Islet of Langerhans (tissue), 1 donor: ENCODE data around the gene CFAP126.
"Not testable (repeated sequence)": the region's sequence is repeated elsewhere in the genome, so short reads cannot be mapped to it uniquely, and the experiment has no call there.

ENCODE experiments used
- FAIRE-seq: peaks from one replicate; lab custom pipeline; 2011; peaks lifted over from hg19 to GRCh38; lab: Jason Lieb, UNC

The CFAP126 gene

DNA sequence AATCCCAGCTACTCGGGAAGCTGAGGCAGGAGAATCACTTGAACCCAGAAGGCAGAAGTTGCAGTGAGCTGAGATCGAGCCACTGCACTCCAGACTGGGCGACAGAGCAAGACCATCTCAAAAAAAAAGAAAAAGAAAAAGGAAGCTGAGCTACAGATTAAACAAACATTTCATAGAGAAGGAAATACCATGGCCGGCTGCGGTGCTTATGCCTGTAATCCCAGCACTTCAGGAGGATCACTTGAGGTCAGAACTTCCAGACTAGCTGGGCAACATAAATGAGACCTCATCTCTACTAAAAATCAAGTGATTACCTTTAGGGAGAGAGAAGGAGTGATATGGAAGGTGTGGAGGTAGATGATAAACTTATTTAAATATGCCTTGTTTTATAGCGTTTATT, 14.0 kb upstream of the CFAP126 start:
- FAIRE-seq: no peak

DNA sequence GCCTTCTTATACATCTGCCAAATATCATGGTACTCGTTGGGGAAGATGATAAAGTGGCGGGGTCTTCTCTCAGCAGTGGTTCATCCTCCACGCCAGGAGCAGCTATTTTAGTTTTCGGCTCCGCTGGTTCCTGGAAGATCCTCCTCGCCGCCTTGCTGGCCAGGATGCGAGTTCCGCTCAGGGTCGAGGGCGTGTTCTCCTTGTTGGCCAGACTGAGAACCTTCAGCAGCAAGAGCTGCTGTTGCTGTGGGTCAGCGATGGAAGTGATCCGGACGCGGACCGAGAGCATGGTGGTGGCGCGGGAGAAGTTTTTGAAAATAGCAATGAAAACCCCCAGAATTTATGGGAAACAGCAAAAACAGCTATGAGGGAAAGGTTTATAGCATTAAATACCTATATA, 11.4 kb upstream of the CFAP126 start:
- no peak for FAIRE-seq

DNA sequence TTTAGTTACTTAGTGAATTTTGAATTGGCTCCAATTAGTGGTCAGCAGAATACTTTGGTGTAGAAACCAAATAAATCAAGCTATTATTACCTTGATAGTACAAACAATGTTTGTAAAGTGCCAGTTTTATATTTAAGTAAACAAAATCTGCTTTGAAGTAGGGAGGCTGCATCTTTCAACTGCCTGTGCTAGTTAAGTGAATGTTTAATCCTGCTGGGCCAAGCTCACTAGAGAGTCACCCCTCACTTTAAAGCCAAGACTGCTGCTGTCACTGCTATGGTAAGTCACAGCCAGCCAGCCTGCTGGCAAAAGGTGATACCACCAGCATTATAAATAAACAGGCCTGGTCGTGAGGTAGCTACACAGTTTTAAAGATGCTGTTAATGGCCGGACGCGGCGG, 10.3 kb upstream of the CFAP126 start:
- no peak for FAIRE-seq

DNA sequence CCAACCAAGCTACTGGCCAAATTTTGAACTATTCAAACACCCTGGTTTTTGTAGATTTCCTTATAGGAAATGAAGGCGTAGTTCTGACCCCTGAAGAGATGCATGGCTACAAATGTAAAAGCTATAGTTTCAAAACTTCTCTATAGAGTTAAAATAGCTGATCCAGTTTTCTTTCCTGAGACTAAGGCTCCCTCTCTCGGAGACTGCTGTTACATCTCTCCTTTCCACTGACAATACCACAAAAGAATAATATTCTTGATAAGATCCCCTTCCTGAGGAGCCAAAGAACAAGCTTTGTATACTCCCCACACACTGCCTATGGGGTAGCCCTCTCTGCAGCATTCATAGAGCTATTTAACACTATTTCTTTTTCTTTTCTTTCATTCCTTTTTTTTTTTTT, 6.7 kb upstream of the CFAP126 start:
- no peak for FAIRE-seq

DNA sequence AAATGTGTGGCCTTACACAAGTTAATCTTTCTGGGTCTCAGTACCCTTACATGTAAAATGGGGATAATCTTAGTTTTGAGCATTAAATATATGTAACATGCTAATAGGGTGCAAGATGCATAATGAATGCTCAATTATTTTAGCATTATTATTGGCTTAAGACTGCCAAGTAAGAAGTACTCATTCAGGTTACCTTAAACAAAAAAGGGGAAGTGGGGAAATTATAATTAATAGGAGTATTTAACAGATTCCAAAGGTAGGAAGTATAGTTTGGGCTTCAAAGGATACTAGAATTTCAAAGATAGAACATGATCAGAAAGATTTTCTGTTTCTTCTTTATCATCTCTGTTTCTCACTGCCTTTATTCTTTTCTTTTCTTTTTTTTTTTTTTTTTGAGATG, 5.8 kb upstream of the CFAP126 start:
- no peak for FAIRE-seq

DNA sequence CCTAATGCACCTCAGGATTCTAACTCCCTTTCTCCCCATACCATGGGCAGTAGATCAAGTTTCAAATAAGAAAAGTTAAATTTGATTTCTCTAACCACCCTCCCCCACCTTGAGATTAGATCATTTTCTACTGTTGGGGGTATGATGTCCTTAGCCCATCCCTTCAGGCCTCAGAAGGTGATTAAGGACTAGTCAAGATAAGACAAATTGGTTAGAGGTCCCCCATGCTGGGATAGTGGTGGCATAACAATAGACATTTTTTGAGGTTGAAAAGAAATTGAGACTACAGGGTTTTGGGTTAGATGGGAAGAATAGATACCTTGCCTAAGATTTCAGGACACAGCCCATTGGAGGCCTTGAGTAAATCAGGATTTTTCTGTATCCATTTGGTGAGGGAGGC, 2.5 kb downstream of the CFAP126 start:
- no peak for FAIRE-seq

DNA sequence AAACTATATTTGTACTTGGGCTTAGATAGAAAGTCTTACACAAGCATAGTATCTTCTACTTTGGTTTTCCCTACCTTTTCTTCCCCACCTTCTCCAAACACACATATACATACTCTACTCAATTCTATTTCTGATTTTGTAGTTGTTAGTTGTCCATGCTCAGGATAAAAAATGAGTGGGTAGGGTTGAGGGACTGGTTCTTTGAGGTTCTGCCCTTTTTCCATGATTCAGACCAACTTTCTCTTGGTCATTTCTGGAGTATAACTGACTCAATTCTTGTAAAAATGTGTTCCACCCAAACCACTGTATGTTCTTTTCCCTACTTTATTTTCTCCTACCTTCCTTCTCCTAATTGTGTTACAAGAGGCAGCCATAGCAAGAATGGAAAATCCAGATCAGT, 3.3 kb downstream of the CFAP126 start:
- no peak for FAIRE-seq

DNA sequence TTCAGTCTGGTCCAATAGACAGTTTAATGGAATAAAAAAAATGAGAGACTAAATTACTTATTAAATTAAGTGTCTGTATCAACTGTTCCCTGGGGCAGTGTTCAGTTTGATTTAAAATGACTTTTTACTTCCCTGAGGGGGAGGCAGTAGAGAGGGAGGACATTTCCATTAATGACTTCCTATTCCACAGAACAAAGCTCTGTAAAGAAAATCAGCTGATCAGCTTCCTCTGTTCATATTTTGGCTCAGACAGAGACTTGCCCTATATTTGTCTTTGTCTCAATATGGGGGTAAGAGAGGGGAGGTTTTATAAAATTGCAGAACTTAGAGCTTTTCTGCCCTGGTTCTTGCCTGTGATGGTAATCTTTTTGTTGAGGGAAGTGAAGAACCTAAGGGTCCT, 8.4 kb downstream of the CFAP126 start:
- no peak for FAIRE-seq

DNA sequence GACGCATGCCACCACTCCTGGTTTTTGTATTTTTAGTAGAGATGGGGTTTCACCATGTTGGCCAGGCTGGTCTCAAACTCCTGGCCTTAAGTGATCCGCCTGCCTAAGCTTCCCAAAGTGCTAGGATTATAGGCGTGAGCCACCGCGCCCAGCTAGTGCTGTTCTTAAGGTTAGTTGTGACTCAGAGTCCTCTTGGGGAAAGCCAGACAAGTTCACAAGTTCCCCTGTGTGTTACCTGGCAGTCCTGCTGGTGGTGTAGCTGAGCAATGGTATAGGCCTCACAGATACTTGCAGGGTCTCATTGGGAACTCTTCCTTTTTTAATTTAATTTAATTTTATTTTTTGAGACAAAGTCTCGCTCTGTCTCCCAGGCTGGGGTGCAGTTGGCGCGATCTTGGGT, 10.6 kb downstream of the CFAP126 start:
- no peak for FAIRE-seq

DNA sequence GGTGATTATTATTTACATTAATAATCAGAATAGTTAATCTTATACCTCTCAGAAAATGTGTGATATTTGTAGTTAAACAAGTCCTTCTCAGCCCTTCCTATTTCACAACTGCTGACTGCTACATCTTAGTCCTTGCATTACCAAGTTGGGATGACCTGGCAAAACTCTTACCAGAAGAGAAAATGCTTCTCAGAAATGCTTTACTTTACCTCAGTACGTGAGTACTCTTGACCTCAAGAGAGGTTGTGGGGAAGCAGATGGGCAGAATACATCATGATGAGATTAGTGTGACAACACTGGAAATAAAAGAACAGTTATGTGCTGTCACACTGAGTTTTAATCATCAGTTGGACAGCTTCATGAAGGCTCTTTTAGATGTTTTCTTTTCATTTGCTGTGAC, 16.2 kb downstream of the CFAP126 start:
- no peak for FAIRE-seq

DNA sequence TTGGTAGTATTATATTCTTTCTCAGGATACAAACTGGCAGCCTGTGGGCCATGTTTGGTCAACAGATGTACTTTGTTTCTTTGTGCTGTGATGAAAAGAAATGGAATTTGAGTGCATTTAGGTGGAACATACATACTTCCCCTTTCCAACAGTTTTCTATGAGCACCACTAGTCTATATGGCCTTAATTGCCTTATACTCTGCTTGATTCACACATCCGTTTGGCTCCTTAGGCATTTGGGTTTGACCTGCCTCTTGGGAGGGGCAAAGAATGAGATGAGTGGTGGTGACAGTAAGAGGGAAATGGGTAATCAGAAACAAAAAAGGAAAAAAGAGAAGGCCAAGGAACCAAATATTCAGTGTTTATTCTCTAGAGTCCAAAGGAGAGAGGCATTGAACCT, 17.0 kb downstream of the CFAP126 start:
- no peak for FAIRE-seq

DNA sequence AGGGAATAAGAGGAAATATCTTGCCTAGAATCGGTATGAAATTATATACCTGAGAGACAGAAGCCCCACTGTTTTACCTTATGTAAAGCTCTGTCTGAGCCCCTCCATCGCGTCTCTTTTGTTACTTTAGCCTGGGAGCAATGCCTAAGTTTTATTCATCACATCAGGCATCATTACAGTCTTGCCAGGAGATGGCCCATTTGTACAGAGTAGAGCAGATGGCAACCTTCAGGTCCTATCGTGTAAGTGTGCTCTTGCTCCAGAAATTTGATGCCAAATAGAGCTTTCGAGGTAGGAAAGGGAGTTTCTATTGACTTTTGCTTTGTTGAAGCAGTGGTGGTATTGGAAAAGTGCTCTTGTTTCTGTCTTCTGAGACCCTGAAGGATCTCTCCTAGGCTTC, 24.9 kb downstream of the CFAP126 start:
- FAIRE-seq: no peak

DNA sequence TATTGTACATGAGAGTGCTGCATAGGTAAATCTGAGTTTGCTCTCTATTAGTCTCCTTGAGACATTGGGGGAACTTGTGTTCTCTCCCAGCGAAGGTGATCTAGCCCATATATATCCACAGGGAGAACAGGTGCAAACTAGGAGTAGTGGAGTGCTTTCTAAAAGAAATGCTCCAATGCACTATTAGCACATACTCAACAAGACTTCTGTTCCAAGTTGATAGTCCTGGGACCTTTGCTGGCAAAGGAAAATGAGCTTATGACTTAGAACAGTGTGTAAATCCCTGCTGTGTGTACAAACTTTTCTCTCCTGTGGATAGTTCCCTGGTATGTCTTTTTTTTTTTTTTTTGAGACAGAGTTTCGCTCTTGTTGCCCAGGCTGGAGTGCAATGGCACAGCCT, 25.5 kb downstream of the CFAP126 start:
- FAIRE-seq: no peak

DNA sequence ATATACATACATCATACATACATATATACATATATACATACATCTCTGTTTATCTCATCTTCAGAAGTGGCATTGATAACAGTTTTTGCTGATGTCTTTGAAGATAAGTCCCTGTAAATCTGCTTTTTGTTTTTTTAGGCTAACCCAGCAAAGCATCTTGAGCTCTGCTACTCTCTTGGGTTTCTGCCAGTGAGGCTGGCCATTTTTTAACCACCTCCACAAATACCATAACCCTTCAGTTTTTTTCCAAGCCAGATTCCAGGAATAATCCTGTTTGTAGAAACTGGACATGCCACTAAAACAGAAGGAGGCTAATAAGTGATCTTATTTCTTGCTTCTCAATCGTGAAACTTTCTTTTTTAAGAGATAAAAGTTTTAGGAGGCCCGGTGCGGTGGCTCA, 31.9 kb downstream of the CFAP126 start:
- FAIRE-seq: no peak

DNA sequence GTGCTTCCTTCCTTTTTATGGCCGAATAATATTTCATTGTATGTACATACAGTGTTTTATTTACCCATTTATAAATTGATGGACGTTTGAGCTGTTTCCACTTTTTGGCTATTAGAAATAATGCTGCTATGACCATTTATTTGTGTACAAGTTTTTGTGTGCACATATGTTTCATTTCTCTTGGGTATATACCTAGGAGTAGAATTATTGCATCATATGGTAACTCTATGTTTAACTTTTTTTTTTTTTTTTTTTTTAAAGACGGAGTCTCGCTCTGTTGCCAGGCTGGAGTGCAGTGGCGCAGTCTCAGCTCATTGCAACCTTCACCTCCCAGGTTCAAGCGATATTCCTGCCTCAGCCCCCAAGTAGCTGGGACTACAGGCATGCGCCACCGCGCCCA, 34.5 kb downstream of the CFAP126 start:
- no peak for FAIRE-seq

DNA sequence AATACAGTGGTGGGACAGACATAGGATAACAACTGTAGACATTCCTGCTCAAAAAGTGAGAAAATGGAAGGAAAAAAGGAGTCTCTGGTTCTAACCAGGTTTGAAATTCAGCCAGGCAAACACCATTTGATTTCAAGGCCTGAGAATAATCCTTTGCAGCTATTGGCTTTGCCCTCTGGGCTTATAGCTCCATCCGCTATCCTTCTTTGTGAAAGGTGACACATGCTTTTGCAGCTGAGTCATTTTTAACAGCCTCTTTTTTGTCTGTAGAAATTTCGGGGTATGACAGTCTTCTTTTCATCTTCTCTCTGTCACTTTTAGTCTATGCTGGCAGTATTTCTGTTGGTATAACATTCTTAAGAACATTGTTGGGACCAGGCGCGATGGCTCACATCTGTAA, 37.3 kb downstream of the CFAP126 start:
- no peak for FAIRE-seq

DNA sequence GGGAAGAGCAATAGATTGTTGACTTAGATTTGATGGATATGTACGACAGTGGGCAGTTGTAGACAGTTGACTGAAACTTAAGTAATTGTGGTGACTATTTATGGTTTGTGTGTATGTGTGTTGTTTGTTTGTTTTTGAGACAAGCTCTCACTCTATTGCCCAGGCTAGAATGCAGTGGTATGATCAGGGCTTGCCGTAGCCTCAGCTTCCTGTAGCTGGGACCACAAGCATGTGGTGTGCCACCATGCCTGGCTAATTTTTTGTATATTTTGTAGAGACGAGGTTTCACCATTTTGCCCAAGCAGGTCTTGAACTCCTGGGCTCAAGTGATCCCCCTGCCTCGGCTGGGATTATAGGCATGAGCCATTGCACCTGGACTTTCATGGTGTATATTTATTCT, 43.7 kb downstream of the CFAP126 start:
- FAIRE-seq: no peak

DNA sequence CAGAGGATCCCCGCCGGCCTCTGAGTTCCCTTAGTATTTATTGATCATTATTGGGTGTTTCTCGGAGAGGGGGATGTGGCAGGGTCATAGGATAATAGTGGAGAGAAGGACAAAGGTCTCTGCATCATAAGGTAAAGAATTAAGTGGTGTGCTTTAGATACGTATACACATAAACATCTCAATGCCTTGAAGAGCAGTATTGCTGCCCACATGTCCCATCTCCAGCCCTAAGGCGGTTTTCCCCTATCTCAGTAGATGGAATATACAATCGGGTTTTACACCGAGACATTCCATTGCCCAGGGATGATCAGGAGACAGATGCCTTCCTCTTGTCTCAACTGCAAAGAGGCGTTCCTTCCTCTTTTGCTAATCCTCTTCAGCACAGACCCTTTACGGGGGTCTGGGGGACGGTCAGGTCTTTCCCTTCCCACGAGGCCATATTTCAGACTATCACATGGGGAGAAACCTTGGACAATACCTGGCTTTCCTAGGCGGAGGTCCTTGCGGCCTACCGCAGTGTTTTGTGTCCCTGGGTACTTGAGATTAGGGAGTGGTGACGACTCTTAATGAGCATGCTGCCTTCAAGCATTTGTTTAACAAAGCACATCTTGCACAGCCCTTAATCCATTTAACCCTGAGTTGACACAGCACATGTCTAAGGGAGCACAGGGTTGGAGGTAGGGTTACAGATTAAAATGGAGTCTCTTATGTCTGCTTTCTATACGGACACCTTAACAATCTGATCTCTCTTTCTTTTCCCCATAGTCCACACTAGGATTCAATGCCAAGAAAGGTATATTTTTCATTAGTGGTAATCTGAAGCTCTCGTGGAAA, 51.6 kb downstream of the CFAP126 start:
- FAIRE-seq: not testable (repeated sequence)
